ENCODE measurements around the gene FEN1.

FEN1 gene

DNA sequence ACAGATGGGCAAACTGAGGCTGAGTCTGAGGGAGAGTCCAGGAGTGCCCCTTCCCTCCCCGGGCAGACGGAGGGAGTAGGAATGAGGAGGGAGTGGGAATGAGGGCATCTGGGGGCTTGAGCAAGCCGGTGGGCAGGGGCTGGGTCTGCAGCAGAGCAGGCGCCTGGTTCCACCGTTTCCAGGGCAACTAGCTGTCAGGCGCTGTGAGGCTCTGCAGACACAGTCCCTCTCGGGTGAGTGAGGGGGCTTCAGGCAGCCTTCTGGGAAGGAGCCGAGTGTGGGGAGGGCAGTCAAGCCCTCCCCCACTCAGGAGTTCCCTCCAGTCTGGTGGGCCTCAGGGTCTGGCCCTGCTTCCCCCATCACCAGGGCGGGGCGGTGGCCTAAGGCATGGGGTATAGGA lies 19.4 kb upstream of the FEN1 start:
- TF ChIP-seq, protein P1, sequence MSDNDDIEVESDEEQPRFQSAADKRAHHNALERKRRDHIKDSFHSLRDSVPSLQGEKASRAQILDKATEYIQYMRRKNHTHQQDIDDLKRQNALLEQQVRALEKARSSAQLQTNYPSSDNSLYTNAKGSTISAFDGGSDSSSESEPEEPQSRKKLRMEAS (IDR thresholded peaks at IDR 0.05; ENCODE audit: low read depth, low read length): no peak
- no peak for TF ChIP-seq CTCF (IDR thresholded peaks at IDR 0.05; ENCODE audit: low read depth, low read length)
- no peak for TF ChIP-seq POLR2A (IDR thresholded peaks at IDR 0.05; ENCODE audit: extremely low read depth, insufficient read length)
- TF ChIP-seq MYC (IDR thresholded peaks at IDR 0.05; ENCODE audit: low read depth, low read length): no peak
- no peak overlapping the region for H3K4me3 ChIP-seq (ENCODE audit: low read depth, low read length)
- DNase-seq (ENCODE audit: low read depth): no peak

DNA sequence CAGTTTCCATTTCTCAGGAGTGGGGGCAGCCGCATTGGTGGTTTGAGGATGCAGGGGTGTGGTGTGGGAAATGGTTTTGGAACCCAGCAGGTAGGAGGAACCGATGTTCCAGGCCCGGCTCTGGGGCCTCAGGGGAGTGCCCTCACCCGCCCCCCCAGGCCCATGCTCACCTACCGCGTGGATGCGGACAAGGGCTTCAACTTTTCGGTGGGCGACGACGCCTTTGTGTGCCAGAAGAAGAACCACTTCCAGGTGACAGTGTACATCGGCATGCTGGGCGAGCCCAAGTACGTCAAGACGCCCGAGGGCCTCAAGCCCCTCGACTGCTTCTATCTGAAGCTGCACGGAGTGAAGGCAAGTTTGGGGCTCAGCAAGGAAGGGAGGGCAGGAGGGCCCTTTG lies 18.9 kb upstream of the FEN1 start:
- DNase-seq (ENCODE audit: low read depth): no peak
- H3K4me3 ChIP-seq (ENCODE audit: low read depth, low read length): no peak overlapping the region
- no peak for TF ChIP-seq POLR2A (IDR thresholded peaks at IDR 0.05; ENCODE audit: extremely low read depth, insufficient read length)

DNA sequence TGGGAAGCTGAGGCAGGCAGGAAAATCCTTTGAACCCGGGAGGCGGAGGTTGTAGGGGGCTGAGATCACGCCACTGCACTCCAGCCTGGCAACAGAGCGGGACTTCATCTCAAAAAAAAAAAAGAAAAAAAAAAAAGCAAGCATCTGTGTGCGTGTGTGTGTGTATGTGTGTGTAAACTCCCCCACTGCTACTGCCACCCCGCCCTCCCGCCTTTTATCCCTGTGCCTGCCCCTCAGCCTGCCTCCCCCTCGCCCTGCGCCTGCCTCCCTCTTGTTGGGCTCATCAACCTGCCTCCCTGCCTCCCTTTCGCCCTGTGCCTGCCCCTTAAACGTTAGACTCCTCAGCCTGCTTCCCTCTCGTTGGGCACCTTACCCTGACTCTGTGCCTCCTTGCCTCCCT lies 18.3 kb upstream of the FEN1 start:
- TF ChIP-seq, protein P1 (IDR thresholded peaks at IDR 0.05; ENCODE audit: low read depth, low read length): no peak
- TF ChIP-seq MYC (IDR thresholded peaks at IDR 0.05; ENCODE audit: low read depth, low read length) (no peak), CTCF (IDR thresholded peaks at IDR 0.05; ENCODE audit: low read depth, low read length) (no peak), POLR2A (IDR thresholded peaks at IDR 0.05; ENCODE audit: extremely low read depth, insufficient read length) (no peak)
- DNase-seq (ENCODE audit: low read depth): no peak
- H3K4me3 ChIP-seq (ENCODE audit: low read depth, low read length): no peak overlapping the region

GRCh38 chr11:61775106-61775505 lies 17.6 kb upstream of the FEN1 start:
- DNase-seq (ENCODE audit: low read depth): no peak
- H3K4me3 ChIP-seq (ENCODE audit: low read depth, low read length): no peak overlapping the region
- TF ChIP-seq CTCF (IDR thresholded peaks at IDR 0.05; ENCODE audit: low read depth, low read length): no peak
- TF ChIP-seq, protein P1 (IDR thresholded peaks at IDR 0.05; ENCODE audit: low read depth, low read length): no peak
- TF ChIP-seq MYC (IDR thresholded peaks at IDR 0.05; ENCODE audit: low read depth, low read length): no peak
- TF ChIP-seq POLR2A (IDR thresholded peaks at IDR 0.05; ENCODE audit: extremely low read depth, insufficient read length): no peak

- peak; percentile 43 for DNase-seq (ENCODE audit: low read depth)
- TF ChIP-seq, protein P1 (IDR thresholded peaks at IDR 0.05; ENCODE audit: low read depth, low read length): no peak
- TF ChIP-seq CTCF (IDR thresholded peaks at IDR 0.05; ENCODE audit: low read depth, low read length) (no peak), MYC (IDR thresholded peaks at IDR 0.05; ENCODE audit: low read depth, low read length) (no peak), POLR2A (IDR thresholded peaks at IDR 0.05; ENCODE audit: extremely low read depth, insufficient read length) (no peak)
- no peak overlapping the region for H3K4me3 ChIP-seq (ENCODE audit: low read depth, low read length)
Measured at GRCh38 chr11:61775606-61776554, 16.8 kb upstream of the FEN1 start.

DNA sequence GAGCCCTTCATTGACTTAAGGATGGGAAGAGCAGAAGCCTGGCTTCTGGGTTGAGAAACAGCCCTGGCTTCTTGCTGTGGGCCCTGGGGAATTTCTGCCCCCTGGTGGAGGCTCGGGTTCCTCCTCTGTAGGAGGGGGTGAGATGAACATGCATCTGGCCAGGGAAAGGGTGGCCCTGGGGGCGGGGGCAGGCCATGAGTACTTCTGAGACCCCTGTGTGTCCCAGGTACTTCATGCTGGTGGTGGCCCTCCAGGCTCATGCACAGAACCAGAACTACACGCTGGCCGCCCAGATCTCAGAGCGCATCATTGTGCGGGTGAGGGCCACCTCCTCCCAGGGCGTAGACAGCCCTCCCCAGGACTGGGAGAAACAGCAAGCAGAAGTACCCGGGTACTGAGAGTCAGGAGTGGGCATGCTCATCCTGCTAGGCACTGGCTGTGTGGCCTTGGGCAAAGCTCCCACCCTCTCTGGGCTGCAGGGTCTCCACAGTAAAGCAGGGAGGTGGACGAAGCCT lies 16.1 kb upstream of the FEN1 start:
- DNase-seq (ENCODE audit: low read depth): peak; percentile 89
- no peak overlapping the region for H3K4me3 ChIP-seq (ENCODE audit: low read depth, low read length)
- no peak for TF ChIP-seq POLR2A (IDR thresholded peaks at IDR 0.05; ENCODE audit: extremely low read depth, insufficient read length)
- TF ChIP-seq MYC (IDR thresholded peaks at IDR 0.05; ENCODE audit: low read depth, low read length): peak; percentile 53; the same call in 1 of the 2 replicates
- peak; percentile 97 for TF ChIP-seq CTCF (IDR thresholded peaks at IDR 0.05; ENCODE audit: low read depth, low read length)
- TF ChIP-seq, protein P1 (IDR thresholded peaks at IDR 0.05; ENCODE audit: low read depth, low read length): no peak

Measured in NB4 (cell line).